ENCODE measurements around the gene FABP1.

Gene FABP1

DNA sequence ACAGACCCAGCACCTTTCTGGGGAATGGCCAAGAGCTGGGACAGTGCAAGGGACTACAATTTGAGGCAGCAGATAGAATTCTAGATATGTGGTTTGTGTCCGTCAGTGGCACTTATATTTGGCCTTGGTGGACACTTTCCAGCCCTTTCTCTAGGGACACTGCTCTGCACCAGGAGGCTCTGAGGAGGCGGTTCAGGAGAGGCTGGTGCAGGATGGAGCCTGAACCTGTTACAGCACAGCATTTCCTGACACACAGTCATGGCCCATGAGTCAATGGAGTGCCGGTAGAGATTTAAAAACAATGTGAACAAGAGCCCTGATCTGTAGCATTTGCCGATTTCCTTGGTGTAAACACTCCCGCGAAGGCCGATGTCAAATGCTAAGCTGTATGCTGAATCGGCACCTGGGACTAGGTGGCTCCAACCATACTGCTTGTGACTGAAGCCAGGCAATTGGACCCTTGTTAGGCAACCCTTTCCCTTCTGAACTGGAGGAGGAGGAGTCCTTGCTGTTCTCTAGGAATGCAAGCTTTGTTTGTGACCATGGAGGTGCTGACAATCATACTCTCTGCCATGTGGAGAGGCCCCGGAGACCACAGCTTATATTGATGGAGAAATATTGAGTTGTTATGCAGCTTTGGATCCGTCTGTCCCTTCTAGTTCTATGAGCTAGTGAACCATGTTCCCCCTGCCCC is 11.9 kb downstream of the FABP1 start:
- no peak for DNase-seq (ENCODE audit: low read depth)

DNA sequence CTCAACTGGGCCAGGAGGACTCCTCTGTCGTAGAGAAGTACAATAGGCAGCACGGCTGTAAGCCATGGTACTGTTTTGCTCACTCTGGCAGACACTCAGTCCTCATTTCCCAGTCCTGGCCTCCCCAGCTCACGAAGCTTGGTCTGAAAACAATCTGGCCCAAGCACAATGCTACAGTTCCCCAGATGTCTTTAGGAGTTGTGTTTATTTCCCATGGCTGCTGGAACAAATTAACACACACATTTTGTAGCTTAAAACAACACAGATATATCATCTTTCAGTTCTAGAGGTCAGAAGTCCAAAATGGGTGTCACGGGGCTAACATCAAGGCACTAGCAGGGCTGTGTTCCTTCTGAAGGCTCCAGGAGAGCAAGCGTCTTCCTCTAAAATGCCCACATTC is 13.0 kb downstream of the FABP1 start:
- DNase-seq (ENCODE audit: low read depth), result no peak

DNA sequence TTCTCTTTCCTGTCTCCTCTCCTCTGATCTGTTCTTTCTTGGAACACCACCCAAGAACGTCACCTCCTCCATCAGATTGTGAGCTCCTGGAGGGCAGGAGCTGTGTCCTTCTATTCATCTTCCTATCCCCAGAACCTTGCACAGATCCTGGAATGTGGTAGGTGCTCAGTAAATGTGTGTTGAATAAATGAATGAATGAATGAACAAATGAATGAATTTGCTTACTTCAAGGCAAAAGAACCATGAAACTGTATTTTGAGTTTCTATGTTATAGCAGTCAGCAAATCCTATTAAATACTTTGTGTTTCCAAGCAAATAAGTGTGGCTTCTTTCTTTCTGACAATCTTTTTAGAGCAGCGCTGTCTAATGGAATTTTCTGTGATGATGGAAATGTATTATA is 14.8 kb downstream of the FABP1 start:
- DNase-seq (ENCODE audit: low read depth), result no peak

DNA sequence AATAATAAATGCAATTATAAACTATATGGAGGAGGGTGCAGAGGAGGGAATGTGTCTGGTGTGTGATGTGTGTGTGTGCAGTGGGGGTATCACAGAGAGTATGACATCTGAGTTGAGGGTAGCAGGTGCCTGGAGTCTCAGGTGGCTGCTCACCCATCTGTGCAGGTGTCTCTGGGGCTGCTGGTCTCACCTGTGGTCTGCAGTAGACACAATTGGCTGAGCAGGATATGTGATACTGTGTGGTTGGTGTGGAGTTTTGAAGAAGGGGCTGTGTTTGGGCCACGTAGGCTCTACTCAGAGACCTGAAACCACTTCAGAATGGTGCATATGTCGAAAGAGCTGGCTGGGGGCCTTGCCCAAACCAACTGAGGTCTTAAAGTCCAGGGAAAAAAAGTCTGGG is 17.0 kb downstream of the FABP1 start:
- DNase-seq (ENCODE audit: low read depth), result no peak

DNA sequence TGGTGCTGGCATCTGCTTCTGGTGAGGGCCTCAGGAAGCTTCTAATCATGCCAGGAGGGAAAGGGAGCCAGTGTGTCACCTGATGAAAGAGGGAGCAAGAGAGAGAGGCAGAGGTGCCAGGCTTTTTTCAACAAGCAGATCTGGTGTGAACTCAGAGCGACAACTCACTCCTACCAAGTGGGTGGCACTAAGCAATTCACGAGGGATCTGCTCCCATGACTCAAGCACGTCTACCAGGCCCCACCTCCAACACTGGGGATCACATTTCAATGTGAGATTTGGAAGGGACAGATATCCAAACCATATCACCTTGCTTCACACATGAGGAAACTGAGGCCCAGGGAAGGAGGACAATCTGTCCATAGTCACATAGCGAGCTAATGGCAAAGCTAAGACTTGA is 19.1 kb downstream of the FABP1 start:
- no peak for DNase-seq (ENCODE audit: low read depth)

DNA sequence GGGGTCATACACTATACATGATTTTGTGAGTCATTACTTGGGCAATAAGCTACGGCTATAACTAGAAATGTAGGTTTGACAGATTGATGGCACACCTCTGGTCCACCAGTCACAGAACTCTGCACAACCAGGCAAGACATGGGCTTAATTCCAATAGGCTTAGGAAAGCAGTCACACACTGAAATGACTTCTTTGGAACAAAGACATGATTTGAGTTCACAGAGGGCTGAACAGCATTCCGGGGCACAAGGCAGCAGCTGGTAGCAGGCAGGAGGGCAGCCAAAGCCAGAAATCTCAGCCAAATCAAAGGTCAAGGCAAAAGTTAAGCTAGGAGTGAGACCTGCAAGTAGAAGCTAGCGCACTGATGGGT is 27.4 kb downstream of the FABP1 start:
- DNase-seq (ENCODE audit: low read depth), result no peak

DNA sequence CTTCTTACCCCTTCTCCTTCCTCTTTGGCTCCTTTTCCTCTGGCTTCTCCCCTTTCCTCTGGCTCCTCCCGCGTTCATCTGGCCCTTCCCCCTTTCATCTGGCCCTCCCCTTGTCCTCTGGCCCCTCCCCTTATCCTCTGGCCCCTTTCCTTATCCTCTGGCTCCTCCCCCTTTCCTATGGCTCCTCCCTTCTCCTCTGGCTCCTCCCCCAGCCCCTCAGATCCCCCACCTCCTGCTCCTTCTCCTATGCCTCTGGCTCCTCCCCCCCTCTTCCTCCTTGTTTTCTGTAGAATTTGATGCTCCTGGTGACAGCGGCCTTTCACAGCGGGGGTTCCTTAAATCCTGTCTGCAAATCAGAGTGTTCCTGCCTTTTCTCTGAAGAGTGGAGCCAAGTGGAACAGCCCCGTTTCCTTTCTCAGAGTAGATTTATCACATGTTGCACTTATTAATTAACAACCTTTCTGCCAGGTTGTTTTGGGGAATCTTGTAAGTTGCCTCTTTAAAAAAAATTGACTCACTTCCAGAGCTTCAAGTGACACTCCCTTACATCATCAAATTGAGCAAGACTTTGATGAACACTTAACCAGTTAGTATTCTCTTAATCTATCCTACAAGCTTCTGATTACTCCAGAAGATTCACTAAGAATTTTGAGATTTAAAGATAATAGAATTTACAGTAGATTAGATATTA is 27.9 kb downstream of the FABP1 start:
- DNase-seq (ENCODE audit: low read depth), result no peak

DNA sequence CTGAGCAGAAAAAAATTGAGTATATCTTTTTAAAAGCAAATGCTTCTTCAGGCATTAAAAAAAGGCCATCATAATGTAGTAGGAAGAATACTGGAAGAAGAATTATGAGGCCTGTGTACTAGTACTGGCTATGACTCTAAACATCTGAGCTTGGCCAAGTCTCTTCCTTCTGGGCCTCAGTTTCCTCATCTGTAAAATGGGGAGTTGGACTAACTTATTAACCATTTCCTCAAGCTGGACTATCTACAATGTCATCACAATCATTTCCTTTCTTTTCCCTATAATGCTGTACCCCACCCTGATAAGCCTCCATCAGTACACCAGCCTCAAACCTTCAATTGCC is 29.3 kb downstream of the FABP1 start:
- DNase-seq (ENCODE audit: low read depth), result no peak

DNA sequence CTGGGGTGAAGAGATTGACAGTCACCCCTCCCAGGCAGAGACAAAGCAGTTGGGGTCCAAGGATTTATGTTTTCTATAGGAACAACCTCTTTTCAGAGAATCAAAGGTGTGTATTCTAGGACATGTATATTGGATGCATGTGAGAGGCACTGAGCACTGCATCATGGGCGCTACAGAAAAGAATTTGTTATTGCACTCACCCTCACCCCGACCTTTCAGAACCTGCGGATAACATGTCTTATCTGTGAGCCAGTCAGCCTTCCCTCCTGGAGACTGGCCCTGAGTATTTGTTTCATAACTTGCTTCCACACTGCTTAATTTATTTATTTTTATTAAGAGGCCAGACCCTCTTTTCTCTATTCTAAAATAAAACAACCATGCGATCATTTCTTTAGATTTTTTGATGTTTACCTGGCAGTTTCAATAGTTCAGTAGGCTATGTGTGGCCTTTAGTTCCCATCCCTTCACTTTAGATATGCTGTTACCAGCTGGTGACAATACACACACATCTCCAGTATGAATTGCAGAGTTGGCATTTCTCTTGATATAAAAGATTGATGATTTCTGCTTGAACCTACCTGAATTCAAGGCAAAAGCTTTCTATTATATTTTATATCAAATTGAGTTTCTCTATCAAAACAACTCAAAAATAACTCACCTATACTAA is 29.8 kb downstream of the FABP1 start:
- no peak for DNase-seq (ENCODE audit: low read depth)

DNA sequence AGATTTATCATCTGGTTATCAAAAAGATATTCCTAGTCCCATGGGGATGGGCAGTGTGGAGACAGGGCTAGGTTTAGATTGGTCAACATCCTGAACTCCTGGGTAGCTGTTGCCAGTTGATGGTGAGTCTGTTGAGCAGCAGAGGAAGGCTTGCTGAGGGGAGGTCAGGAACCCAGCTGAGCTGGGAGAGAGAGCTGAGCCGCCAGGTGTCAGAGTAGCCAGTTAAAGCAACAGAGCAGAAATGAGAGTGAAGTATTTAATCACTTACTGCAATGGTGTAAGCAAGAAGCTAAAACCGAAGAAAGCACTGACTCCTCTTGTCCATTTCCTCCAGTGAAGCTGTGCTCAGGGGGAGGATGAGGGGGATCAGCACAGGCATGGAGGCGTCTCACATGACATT is 30.7 kb downstream of the FABP1 start:
- no peak for DNase-seq (ENCODE audit: low read depth)

DNA sequence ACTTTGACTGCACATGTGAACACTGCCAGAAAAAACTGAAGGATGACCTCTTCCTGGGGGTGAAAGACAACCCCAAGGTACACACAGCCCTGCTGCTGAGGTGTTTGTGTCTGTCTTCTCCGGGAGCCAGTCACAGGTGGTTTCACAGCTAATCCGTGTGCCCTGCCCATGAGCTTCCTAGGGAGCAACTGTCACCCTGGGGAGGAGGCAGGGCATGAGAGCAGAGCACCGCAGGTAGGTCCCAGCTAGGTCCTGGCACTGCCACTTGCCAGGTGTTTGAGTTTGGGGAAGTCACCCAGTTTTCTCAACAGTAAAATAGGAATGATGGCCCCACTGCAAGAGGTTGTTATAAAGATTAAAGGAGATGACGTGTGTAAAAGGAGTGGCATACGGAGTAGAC is 31.2 kb downstream of the FABP1 start:
- no peak for DNase-seq (ENCODE audit: low read depth)

DNA sequence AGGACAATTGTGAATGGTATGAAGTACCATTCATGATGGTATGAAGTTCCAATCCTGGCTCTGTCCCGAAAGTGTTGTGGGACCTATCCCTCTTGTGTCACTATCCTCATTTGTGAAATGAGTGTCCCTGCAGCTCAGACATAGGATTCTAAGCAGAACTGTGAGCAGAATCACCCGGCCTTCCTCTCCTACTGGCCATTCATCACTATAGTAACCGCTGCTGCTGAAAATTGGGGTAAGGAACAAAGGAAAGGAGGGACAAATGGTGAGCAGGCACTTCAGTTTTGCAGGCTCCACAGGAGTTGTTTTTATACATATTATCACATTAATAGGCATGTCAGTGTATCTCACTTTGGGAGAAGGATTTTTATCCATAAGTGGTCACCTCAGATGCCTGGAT is 32.8 kb downstream of the FABP1 start:
- DNase-seq (ENCODE audit: low read depth), result no peak

DNA sequence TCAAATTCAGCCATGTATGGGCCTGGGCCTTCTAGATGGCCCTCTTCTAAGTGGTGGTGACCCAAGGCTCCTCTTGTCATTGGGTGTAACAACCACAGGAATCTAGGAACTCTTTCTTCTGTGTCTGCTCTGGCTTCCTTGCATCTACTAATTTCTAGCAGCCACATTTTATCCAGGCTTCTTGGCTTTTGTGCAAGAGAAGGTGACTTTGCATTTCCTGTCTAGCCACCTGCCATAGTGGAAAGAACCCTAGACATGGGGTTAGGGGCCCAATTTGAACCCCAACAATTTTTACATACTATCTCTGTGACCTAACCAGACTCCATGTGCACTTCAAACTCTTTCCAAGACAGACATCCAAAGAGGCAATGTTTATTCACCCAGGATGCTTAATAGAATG is 35.1 kb downstream of the FABP1 start:
- no peak for DNase-seq (ENCODE audit: low read depth)

DNA sequence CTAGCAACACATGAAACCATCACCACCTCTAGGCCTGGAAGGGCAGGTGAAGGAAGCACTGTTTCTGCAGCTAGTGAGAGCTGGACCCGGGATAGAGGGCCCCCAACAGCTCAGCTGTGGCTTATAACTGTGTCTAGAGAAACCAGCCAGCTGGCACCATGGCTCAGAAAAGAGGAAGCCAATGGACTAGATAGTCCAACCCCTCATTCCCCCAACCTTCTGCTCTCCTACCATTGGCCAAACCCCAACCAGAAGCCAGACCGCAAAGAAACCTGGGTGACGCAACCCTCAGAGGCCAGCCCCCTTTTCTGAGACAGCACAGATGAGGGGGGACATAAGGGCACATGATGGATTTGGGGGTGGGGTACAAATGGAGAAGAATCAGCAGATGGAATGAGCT is 35.9 kb downstream of the FABP1 start:
- no peak for DNase-seq (ENCODE audit: low read depth)

DNA sequence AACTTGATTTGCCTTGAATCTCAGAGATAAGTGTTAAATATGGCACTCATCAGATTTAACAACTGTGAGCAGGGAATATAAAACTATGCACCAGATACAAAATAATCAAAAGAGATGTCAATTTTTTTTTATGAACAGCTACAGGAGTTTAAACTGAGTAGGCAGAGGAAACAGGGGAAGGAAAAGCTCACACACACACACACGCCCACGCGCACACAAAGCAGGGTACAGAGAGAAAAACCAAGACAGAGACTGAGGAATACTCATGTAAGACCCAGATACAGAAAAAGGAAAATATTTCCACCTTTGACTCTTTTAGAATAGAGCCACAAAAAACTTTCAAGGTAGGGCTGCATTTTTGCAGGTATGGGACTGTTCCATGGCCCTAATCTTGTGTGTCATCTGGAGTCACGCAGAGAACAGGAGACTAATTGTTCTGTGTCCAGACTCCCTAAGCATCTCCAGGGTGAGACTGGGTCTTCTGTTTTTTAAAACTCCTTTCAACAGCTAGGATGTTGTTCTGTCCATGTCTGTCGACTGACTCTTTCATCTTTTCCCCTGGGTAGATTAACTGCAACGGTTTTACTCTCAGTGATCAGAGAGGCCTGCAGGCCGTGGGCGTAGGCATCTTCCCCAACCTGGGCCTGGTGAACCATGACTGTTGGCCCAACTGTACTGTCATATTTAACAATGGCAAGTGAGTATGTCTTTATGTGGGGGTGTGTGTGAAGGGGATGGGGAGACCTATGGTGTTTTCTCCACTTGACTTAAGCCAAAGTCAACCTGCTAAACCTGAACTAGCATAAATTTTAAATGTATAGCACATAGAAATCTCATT is 37.2 kb downstream of the FABP1 start:
- DNase-seq (ENCODE audit: low read depth), result peak; percentile 1

DNA sequence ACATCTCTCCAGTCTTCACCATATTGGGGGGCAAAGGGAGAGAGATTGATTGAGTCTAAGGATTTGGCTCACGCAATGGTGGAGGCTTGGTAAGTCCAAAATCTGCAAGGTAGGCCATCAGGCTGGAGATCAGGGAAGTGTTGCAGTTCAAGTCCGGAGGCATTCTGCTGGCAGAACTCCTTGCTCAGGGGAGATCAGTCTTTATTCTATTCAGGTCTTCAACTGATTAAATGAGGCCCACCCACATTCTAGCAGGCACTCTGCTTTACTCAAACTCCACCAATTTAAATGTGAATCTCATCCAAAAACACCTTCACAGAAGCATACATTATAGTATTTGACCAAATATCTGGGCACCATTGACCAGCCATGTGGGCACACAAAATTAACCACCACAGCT is 38.9 kb downstream of the FABP1 start:
- no peak for DNase-seq (ENCODE audit: low read depth)

DNA sequence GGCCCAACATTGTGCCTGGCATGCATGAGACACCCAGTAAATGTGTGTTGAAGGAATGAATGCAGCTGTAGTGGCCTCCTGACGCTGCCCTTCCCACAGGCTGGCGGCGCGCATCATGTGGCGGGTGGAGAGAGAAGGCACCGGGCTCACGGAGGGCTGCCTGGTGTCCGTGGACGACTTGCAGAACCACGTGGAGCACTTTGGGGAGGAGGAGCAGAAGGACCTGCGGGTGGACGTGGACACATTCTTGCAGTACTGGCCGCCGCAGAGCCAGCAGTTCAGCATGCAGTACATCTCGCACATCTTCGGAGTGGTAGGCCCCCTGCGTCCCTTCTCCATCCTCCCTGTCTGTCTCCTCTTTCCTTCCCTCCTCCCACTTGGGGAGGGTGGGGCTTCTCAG is 40.1 kb downstream of the FABP1 start:
- DNase-seq (ENCODE audit: low read depth), result no peak

DNA sequence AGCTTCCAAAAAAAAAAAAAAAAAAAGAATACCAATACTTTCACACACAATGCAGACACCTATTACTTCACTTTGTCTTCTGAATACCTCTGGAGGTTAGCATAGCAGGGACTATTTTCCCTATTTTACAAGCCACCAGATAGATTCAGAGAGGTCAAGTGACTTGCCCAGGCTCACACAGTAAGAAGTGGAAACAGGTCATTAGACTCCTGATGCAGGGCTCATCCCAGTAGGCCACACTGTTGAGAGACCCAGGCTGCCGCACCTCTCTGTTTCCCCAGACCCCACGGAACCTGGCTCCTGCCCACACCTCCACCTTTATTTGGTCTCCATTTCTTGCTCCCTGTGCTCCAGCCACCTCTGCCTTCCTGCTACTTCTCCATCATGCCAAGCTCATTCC is 40.8 kb downstream of the FABP1 start:
- no peak for DNase-seq (ENCODE audit: low read depth)

DNA sequence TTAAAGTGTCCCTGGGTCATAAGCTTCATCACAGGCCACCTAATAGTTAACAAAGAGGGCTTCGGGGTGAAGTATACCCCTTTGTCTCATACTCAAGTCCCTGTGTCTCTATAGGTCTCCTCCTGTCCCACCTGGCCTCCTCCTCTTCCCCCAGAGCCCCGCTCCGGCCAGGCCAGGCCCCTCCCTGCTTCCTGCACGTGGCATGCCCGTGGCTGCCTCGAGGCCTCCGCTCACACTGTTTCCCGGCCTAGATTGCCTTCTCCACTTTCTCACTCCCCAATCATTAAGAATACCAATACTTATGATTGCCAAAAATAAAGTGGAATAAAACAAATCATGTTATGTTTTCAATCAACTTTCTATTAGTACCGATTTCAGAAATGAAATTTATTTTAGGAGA is 41.5 kb downstream of the FABP1 start:
- DNase-seq (ENCODE audit: low read depth), result no peak

DNA sequence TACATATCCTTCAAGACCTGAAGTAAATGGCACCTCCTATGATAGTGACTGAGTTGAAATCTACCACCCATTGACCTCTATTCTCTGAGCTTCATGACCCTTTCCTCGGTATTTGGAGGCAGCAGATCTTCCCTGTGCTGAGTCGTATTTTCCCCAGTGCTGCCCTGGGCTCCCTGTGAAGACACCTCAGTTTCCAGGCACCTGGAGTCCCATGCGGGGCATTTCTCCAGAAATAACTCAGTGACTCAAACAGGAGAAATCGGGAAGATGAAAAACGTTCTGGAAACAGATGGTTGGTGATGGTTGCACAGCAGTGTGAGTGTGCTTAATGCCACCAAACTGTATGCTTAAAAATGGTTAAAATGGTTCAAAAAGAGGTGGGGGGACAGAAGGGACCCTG is 42.3 kb downstream of the FABP1 start:
- no peak for DNase-seq (ENCODE audit: low read depth)

DNA sequence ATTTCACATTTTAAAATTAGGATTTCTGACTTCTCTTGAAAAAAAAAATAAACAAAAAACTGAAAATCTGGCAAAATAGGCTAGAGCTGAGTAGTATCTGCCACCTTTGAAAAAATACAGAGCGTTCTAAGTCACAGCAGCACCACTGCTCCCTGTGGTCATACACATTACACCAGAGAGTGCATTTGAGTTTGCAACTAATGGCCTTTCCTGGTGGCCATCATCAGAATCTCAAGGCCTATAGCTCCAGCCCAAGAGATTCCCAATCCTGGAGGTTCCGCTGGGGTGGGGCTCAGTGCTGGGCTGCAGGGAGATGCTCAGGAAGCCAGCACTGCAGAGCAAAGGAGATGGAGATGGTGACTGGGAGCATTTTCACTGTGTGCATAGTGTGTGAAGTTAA is 42.8 kb downstream of the FABP1 start:
- DNase-seq (ENCODE audit: low read depth), result no peak

DNA sequence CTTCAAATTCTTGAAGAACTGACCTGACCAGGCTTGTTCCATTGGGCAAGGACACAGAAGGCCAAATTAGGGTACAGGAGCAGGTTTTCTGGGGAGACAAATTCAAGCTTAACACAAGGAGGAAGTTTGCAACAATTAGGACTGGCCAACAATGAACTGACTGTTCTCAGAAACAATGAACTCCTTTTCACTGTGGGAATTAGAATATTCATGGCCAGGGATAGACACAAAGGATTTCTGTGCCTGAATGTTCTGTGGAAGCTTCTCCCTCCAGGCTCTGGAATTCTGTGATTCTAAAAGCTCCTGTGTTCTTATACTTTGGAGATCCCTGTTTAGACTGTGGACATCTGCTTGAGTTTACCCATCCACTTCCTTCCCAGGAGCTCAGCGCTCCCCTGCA is 45.1 kb downstream of the FABP1 start:
- DNase-seq (ENCODE audit: low read depth), result no peak

Data from stimulated activated CD8-positive, alpha-beta memory T cell treated with anti-CD3 and anti-CD28 coated beads, Interleukin-15, amount 100 ng/mL, for 24 hours (primary cell).